HCT116 (cell line): Measurements from ENCODE around the gene LRRC61. TPM values are rescaled to one million over a fixed set of nuclear protein-coding genes. Genes with fewer than 3 reads are reported as not detected.
"Not testable (repeated sequence)": the region's sequence is repeated elsewhere in the genome, so short reads cannot be mapped to it uniquely, and the experiment has no call there.

Experiments used
- ATAC-seq: fragments of 200-7000 bp; cut with Tn5 transposase; 2 replicates; pipeline ENCODE4 v1.9.1; 2020; ENCODE audit warnings: mild to moderate bottlenecking, moderate library complexity
- BruUV-seq: library from RNA; stranded (reverse); fragments of 400-500 nt; replicated peaks from 2 replicates; lab custom pipeline; 2021; lab: Mats Ljungman, UMichigan
- CTCF ChIA-PET: fragments of 300-600 bp; sonication (Branson Sonifier 250); formaldehyde crosslinking; loops from one replicate; lab custom pipeline; 2021; ENCODE audit warnings: antibody characterized with exemption; lab: Charles Lee
- POLR2A ChIA-PET: fragments of 300-600, 350-600 bp; sonication (Branson Sonifier 250); formaldehyde crosslinking; loops from one replicate; lab custom pipeline; 2021; ENCODE audit warnings: antibody characterized with exemption; lab: Charles Lee
- RAD21 ChIA-PET, 2 experiments: fragments of 300-600 bp; sonication (Branson Sonifier 250); formaldehyde crosslinking; loops; one replicate each; lab custom pipeline; 2023; ENCODE audit warnings: low total read pairs in 2 of 2; ENCODE audit not compliant: uncharacterized antibody in 2 of 2, unreplicated experiment in 2 of 2, low non-redundant PET in 1 of 2; lab: Charles Lee
- DNase-seq: peaks from one replicate; pipeline ENCODE4 v3.0.0-alpha.2; 2010; ENCODE audit warnings: low read depth, low spot score
- H2AFZ ChIP-seq: fragments of 200-600 bp; shearing (Covaris generic), sonication (generic); 2 replicates; pipeline ENCODE4 v1.6.1; 2017; ENCODE audit warnings: low read depth, mixed run types, mixed read lengths, antibody characterized with exemption, low read length; ENCODE audit not compliant: poor library complexity, severe bottlenecking
- H3K27ac ChIP-seq: 2 replicates; pipeline ENCODE4 v1.5.1; 2012; ENCODE audit warnings: low read depth, low read length
- H3K27me3 ChIP-seq: fragments of 200-600 bp; sonication (generic); 2 replicates; pipeline ENCODE4 v1.6.1; 2016; ENCODE audit warnings: mixed run types, low read length, mixed read lengths; ENCODE audit not compliant: insufficient read depth
- H3K36me3 ChIP-seq, 2 experiments: fragments of 200-500 bp in 1 of 2; fragments of 200-600 bp in 1 of 2; sonication (Bioruptor generic) in 1 of 2; sonication (generic) in 1 of 2; 2 replicates each; pipeline versions ENCODE4 v1.5.1 to v1.6.1; 2014 to 2016; ENCODE audit warnings: low read length in 2 of 2, inconsistent platforms in 1 of 2, mixed read lengths in 1 of 2, mixed run types in 1 of 2; ENCODE audit not compliant: insufficient read depth in 2 of 2, control insufficient read depth in 1 of 2
- H3K4me1 ChIP-seq, 2 experiments: fragments of 200-600 bp in 1 of 2; sonication (generic) in 1 of 2; 2 replicates each; pipeline versions ENCODE4 v1.5.1 to v1.6.1; 2012 to 2017; ENCODE audit warnings: low read length in 2 of 2, inconsistent platforms in 1 of 2, mild to moderate bottlenecking in 1 of 2, mixed read lengths in 1 of 2, mixed run types in 1 of 2, moderate library complexity in 1 of 2; ENCODE audit not compliant: insufficient read depth in 2 of 2, control insufficient read depth in 1 of 2
- H3K4me2 ChIP-seq: fragments of 200-600 bp; sonication (generic); 2 replicates; pipeline ENCODE4 v1.6.1; 2017; ENCODE audit warnings: mixed run types, low read length, mixed read lengths
- H3K4me3 ChIP-seq, 2 experiments: fragments of 200-600 bp in 1 of 2; sonication (generic) in 1 of 2; replicated peaks in 1 of 2; 2 replicates each; pipeline ENCODE4 v1.5.1; 2011 to 2016; ENCODE audit warnings: low read length in 2 of 2, control low read depth in 1 of 2, low read depth in 1 of 2, mild to moderate bottlenecking in 1 of 2, mixed read lengths in 1 of 2, mixed run types in 1 of 2
- H3K79me2 ChIP-seq: fragments of 200-600 bp; sonication (generic); 2 replicates; pipeline ENCODE4 v1.6.1; 2017; ENCODE audit warnings: mild to moderate bottlenecking, mixed run types, low read length, moderate library complexity, mixed read lengths; ENCODE audit not compliant: insufficient read depth
- H3K9ac ChIP-seq: fragments of 200-600 bp; sonication (generic); 2 replicates; pipeline ENCODE4 v1.6.1; 2016; ENCODE audit warnings: low read length, mixed read lengths
- H3K9me2 ChIP-seq: fragments of 200-600 bp; sonication (generic), shearing (Covaris generic); 2 replicates; pipeline ENCODE4 v1.6.1; 2017; ENCODE audit warnings: mixed run types, mild to moderate bottlenecking, moderate library complexity; ENCODE audit not compliant: insufficient read depth
- H3K9me3 ChIP-seq, 2 experiments: fragments of 200-500 bp in 1 of 2; fragments of 200-600 bp in 1 of 2; sonication (Bioruptor generic) in 1 of 2; sonication (generic) in 1 of 2; 2 replicates each; pipeline ENCODE4 v1.6.1; 2014 to 2017; ENCODE audit warnings: low read length in 2 of 2, mixed read lengths in 2 of 2, inconsistent platforms in 1 of 2, low read depth in 1 of 2, mild to moderate bottlenecking in 1 of 2, mixed run types in 1 of 2, moderate library complexity in 1 of 2; ENCODE audit not compliant: control insufficient read depth in 1 of 2, insufficient read depth in 1 of 2
- H4K20me1 ChIP-seq: fragments of 200-600 bp; sonication (generic), shearing (Covaris generic); 2 replicates; pipeline ENCODE4 v1.6.1; 2017; ENCODE audit warnings: mixed run types, mild to moderate bottlenecking, moderate library complexity; ENCODE audit not compliant: insufficient read depth
- RAD21 ChIP-seq: IDR thresholded peaks from 2 replicates; pipeline ENCODE4 v1.6.1; 2012; ENCODE audit warnings: low read depth, mild to moderate bottlenecking
- intact Hi-C: fragments of 100-400 bp; cut with micrococcal nuclease; formaldehyde crosslinking; loops from 2 replicates; pipeline ENCODE4 v1.10.0; 2022
- total RNA-seq: library from RNA; stranded (reverse); gene quantifications from one replicate; pipeline ENCODE4 v1.2.1, GENCODE V29; 2021; ENCODE audit not compliant: unreplicated experiment
- TF ChIP-seq, protein P1 (sequence below), 3 experiments: fragments of 200-600 bp in 1 of 3; sonication (generic) in 1 of 3; IDR thresholded peaks in 2 of 3; conservative IDR thresholded peaks in 1 of 3; 2 replicates each; pipeline ENCODE4 v1.5.1; 2012 to 2017; ENCODE audit warnings: low read depth in 2 of 3, low read length in 2 of 3, antibody characterized with exemption in 1 of 3, borderline replicate concordance in 1 of 3, control low read depth in 1 of 3, mild to moderate bottlenecking in 1 of 3, mixed read lengths in 1 of 3, mixed run types in 1 of 3, moderate library complexity in 1 of 3; ENCODE audit not compliant: insufficient read depth in 1 of 3

LRRC61 gene
- total RNA-seq, 1 experiment from 2014 or later: 12.0 TPM

DNA sequence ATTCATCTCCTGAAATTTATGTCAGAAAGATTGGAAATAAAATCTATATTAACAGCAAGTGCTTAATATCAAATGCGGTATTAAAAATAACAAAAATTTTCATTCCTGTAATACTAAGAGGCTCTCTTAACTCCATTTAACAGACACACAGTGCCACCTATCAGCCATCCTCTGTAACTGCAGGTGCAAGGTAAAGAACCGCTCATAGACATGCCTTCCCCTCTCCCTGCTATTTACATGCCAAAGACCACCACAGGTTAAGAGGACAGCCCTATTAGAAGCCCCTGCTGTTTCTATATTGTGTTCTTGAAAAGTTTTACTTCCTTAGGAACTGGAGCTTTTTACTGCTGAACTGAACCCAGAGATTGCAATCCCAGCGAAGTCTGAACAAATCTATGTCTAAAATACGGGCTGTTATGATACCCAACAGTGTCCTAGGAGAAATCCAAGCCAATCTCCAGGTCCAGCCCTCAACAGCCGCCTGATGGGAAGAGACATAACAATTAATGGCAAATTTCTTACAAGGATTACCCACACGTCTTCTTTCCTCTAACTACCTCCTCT, 46.9 kb upstream of the LRRC61 start:
- H3K79me2 ChIP-seq, H3K36me3 ChIP-seq, CTCF ChIA-PET, H3K27me3 ChIP-seq, DNase-seq, H3K4me2 ChIP-seq, RAD21 ChIA-PET, H4K20me1 ChIP-seq, BruUV-seq, H3K27ac ChIP-seq, H3K9me2 ChIP-seq, H2AFZ ChIP-seq, H3K4me1 ChIP-seq, POLR2A ChIA-PET, H3K9ac ChIP-seq, H3K9me3 ChIP-seq, H3K4me3 ChIP-seq: not testable (repeated sequence)
- peak; percentile 94 for ATAC-seq
- TF ChIP-seq RAD21: peak; percentile 66
- TF ChIP-seq, protein P1, sequence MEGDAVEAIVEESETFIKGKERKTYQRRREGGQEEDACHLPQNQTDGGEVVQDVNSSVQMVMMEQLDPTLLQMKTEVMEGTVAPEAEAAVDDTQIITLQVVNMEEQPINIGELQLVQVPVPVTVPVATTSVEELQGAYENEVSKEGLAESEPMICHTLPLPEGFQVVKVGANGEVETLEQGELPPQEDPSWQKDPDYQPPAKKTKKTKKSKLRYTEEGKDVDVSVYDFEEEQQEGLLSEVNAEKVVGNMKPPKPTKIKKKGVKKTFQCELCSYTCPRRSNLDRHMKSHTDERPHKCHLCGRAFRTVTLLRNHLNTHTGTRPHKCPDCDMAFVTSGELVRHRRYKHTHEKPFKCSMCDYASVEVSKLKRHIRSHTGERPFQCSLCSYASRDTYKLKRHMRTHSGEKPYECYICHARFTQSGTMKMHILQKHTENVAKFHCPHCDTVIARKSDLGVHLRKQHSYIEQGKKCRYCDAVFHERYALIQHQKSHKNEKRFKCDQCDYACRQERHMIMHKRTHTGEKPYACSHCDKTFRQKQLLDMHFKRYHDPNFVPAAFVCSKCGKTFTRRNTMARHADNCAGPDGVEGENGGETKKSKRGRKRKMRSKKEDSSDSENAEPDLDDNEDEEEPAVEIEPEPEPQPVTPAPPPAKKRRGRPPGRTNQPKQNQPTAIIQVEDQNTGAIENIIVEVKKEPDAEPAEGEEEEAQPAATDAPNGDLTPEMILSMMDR (IDR thresholded peaks at IDR 0.05 in 2 of 3, conservative IDR thresholded peaks at IDR 0.05 in 1 of 3; ENCODE audit: borderline replicate concordance in 1 of 3, insufficient read depth in 1 of 3, low read depth in 2 of 3, low read length in 2 of 3): peak; percentile 45 to 55 (median 54); a peak in 5 of 6 replicates
- intact Hi-C loops: loop anchor here (1.0 kb wide), 2 partner anchors 393 to 469 kb away; no protein-coding TSS in a partner anchor

DNA sequence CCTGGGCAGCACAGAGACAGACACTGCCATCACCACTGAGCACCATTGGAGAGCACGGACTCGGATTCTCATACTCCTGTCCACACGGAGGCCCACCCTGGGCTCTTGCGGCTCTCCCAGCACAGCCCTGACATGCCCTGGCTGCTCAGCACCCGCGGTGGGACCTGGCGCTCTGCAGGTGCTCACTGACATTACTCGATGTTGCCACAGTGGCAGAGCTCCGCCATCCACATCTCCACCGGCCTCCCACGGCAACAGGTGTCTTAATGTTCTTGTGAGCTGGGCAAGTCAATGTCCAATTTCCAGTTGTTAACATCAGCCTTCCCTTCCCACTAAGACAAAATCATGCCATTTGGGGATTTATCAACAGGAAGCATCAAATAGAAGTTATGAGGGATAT, 44.8 kb upstream of the LRRC61 start:
- RAD21 ChIA-PET, H3K27ac ChIP-seq, ATAC-seq, H4K20me1 ChIP-seq, POLR2A ChIA-PET, H3K4me3 ChIP-seq, H2AFZ ChIP-seq, H3K79me2 ChIP-seq, CTCF ChIA-PET, H3K4me2 ChIP-seq, BruUV-seq, H3K4me1 ChIP-seq, H3K9me3 ChIP-seq, intact Hi-C loops, DNase-seq, H3K9ac ChIP-seq, H3K27me3 ChIP-seq, H3K9me2 ChIP-seq, H3K36me3 ChIP-seq: not testable (repeated sequence)

DNA sequence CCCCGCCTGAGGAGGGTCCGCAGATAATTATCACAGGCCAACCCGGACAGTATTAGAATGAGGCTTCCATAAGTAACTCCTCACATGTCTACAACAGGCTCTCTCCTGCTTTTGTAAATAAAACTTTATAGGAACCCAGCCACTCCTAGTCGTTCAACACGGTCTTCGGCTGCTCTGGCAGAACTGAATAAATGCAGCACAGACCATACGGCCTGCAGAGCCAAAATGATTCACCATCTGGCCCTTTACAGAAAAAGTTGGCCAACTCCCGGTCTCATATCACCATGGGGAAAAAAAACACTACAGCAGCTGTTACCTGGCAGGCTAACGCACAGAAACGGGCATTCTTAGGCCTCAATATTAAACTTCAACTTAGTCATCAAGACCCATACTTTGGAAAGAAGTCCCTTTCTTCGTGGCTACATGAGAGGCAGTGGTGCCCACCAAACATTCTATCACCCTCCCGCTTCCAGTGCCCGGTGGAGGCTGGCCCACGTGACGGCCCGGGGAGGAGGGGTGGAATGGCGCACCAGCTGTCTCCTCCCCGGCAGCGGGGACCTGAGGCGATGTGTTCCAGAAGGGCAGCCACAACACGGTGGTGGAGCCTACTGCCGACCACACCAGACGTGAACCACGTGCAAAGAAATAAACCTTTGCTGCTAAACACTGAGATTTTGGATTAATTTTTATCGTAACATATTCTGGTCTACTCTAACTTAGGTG, 41.3 kb upstream of the LRRC61 start:
- intact Hi-C loops, CTCF ChIA-PET, H4K20me1 ChIP-seq, H3K79me2 ChIP-seq, DNase-seq, BruUV-seq, POLR2A ChIA-PET, H3K27me3 ChIP-seq, H3K36me3 ChIP-seq, H3K9me3 ChIP-seq, RAD21 ChIA-PET, H3K9me2 ChIP-seq, H3K9ac ChIP-seq, H3K4me2 ChIP-seq, ATAC-seq, H3K27ac ChIP-seq, H2AFZ ChIP-seq, H3K4me1 ChIP-seq, H3K4me3 ChIP-seq: not testable (repeated sequence)

DNA sequence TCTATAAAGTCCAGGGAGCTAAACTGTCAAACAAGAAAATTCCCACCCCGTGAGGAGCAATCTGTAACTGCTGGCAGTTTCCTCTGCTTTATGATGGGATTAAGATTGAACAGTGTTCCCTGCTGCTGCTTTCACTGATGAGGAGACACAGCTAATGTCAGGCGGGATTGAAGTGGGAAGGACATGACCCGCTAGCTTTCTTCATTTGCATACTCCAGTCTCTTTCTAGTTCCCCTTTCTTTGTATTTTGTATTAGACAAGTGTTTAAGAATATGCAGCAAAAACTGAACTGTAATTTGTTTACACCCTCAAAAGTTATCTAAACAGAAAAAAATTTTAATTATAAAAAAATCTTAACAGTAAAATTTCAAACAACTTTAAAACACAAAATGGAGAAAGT, 40.0 kb upstream of the LRRC61 start:
- H3K9ac ChIP-seq, H3K4me3 ChIP-seq, H2AFZ ChIP-seq, H4K20me1 ChIP-seq, POLR2A ChIA-PET, H3K9me2 ChIP-seq, H3K27me3 ChIP-seq, BruUV-seq, H3K4me2 ChIP-seq, intact Hi-C loops, DNase-seq, H3K27ac ChIP-seq, ATAC-seq, RAD21 ChIA-PET, H3K9me3 ChIP-seq, H3K79me2 ChIP-seq, H3K4me1 ChIP-seq, CTCF ChIA-PET, H3K36me3 ChIP-seq: not testable (repeated sequence)
